Endometrium (tissue), 2 donors: Measurements from ENCODE around the gene BRD3OS.
"Not testable (repeated sequence)": the region's sequence is repeated elsewhere in the genome, so short reads cannot be mapped to it uniquely, and the experiment has no call there.

ENCODE experiments used
- FAIRE-seq: peaks from 2 replicates; lab custom pipeline; 2012; peaks lifted over from hg19 to GRCh38; lab: Jason Lieb, UNC
- donor health status: control.
- donor health status: control.

Gene BRD3OS

GRCh38 chr9:133988771-133989170 lies 36.5 kb upstream of the BRD3OS start:
- not testable (repeated sequence) for FAIRE-seq

GRCh38 chr9:133989625-133990365 lies 35.5 kb upstream of the BRD3OS start:
- no peak for FAIRE-seq

- no peak for FAIRE-seq
These were observed 34.7 kb upstream of the BRD3OS start for GRCh38 chr9:133990366-133991213.

- no peak for FAIRE-seq
These were observed 33.9 kb upstream of the BRD3OS start for GRCh38 chr9:133991214-133991921.

- no peak for FAIRE-seq
These were observed 33.1 kb upstream of the BRD3OS start, which contains the start of gene VAV2 for GRCh38 chr9:133991964-133992779. TSS of gene VAV2 (minus strand) at chr9:133992324. CDS start at chr9:133992278, 46 bp downstream.

GRCh38 chr9:133992780-133993634 lies 32.3 kb upstream of the BRD3OS start:
- peak; percentile 29 for FAIRE-seq

- no peak for FAIRE-seq
These were observed 31.5 kb upstream of the BRD3OS start for GRCh38 chr9:133993635-133994253.

GRCh38 chr9:133994353-133995011 lies 30.8 kb upstream of the BRD3OS start:
- no peak for FAIRE-seq

- no peak for FAIRE-seq
These were observed 30.0 kb upstream of the BRD3OS start for GRCh38 chr9:133995012-133995896.

GRCh38 chr9:133996531-133997520 lies 28.5 kb upstream of the BRD3OS start:
- no peak for FAIRE-seq

- FAIRE-seq, result no peak
These were observed 27.7 kb upstream of the BRD3OS start for GRCh38 chr9:133997584-133997983.

- FAIRE-seq, result no peak
These were observed 26.2 kb upstream of the BRD3OS start for GRCh38 chr9:133998915-133999595.

- FAIRE-seq, result no peak
These were observed 25.4 kb upstream of the BRD3OS start for GRCh38 chr9:133999851-134000265.

GRCh38 chr9:134002796-134003195 lies 22.5 kb upstream of the BRD3OS start:
- no peak for FAIRE-seq

- no peak for FAIRE-seq
These were observed 22.0 kb upstream of the BRD3OS start for GRCh38 chr9:134003237-134003636.

- no peak for FAIRE-seq
These were observed 21.0 kb upstream of the BRD3OS start for GRCh38 chr9:134004131-134004873.
